Measurements from ENCODE around the gene TECPR2. TPM values are rescaled to one million over a fixed set of nuclear protein-coding genes. Genes with fewer than 3 reads are reported as not detected.

Gene TECPR2
- total and polyA plus RNA-seq, 2 donors from 2014 or later: 6.0 to 30.2 TPM

DNA sequence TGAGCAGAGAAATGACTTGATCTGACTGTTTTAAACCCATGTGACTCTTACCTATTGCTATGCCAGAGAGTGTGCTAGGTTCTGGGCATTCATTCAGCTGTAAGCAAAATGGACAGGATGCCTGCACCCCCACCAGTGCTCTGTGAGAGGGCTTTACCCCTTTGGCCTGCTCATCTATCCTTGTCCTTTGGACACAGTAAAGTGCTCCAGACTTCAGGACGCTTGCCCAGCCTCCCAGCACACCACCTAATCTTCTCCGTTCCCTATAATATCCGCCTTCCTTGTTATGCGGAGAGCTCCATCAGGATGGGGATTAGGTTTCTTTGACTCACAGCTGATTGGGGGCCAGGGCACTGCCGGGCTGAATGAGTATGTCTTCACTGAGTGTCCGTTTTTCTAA lies 47.6 kb upstream of the TECPR2 start:
- Histone ChIP-seq H3K4me1 (ENCODE audit: control insufficient read depth in 2 of 3, insufficient read depth in 2 of 3, low read depth in 1 of 3, low read length in 3 of 3) (peaks cover 0 to 19% (median 14%) of the 10 kb centered on the region in 3 donors), H3K36me3 (ENCODE audit: control insufficient read depth in 2 of 3, insufficient read depth in 3 of 3, low read length in 3 of 3) (no peaks in the 10 kb centered on the region), H3K27ac (ENCODE audit: low read depth in 2 of 2, low read length in 2 of 2) (no peak overlapping the region), H3K4me3 (ENCODE audit: low read length in 3 of 3) (no peak overlapping the region), H3K27me3 (ENCODE audit: control insufficient read depth, insufficient read depth, low read length) (no peaks in the 10 kb centered on the region), H3K9ac (ENCODE audit: low read length in 3 of 3) (no peak overlapping the region), H3K9me3 (ENCODE audit: control insufficient read depth in 2 of 3, insufficient read depth in 1 of 3, low read length in 3 of 3) (no peaks in the 10 kb centered on the region)
- no peak for FAIRE-seq
- TF ChIP-seq, protein P1, sequence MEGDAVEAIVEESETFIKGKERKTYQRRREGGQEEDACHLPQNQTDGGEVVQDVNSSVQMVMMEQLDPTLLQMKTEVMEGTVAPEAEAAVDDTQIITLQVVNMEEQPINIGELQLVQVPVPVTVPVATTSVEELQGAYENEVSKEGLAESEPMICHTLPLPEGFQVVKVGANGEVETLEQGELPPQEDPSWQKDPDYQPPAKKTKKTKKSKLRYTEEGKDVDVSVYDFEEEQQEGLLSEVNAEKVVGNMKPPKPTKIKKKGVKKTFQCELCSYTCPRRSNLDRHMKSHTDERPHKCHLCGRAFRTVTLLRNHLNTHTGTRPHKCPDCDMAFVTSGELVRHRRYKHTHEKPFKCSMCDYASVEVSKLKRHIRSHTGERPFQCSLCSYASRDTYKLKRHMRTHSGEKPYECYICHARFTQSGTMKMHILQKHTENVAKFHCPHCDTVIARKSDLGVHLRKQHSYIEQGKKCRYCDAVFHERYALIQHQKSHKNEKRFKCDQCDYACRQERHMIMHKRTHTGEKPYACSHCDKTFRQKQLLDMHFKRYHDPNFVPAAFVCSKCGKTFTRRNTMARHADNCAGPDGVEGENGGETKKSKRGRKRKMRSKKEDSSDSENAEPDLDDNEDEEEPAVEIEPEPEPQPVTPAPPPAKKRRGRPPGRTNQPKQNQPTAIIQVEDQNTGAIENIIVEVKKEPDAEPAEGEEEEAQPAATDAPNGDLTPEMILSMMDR (IDR thresholded peaks at IDR 0.05; ENCODE audit: borderline replicate concordance, extremely low read depth, insufficient read depth): no peak
- intact Hi-C loops (cut with DNase I): no loop called here
- DNase-seq: peak in 1 of 5 donors; percentile 43

DNA sequence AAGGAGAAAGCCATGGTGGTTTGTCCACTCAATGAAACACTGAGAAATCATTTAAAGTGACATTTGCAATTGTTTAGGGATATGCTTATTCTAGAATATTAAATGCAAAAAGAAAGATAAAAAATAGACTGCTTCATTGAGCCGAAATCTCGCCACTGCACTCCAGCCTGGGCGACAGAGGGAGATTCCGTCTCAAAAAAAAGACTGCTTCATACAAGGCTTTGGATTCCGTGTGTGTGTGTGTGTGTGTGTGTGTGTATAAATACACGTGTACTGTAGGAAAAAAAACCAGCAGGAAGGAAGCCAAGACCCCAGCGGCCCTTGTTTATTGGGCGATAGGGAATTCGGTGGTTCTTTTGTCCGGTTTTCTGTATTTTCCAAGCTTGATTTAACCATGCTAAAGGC lies 46.4 kb upstream of the TECPR2 start:
- peak overlapping the region in 1 of 2 donors; percentile 40 for H3K27ac ChIP-seq (ENCODE audit: low read depth in 2 of 2, low read length in 2 of 2)
- intact Hi-C loops (cut with DNase I): no loop called here
- FAIRE-seq: no peak
- peak in 2 of 5 donors; percentile 78 to 80 for DNase-seq
- no peaks in the 10 kb centered on the region for H3K9me3 ChIP-seq (ENCODE audit: control insufficient read depth in 2 of 3, insufficient read depth in 1 of 3, low read length in 3 of 3)
- H3K9ac ChIP-seq (ENCODE audit: low read length in 3 of 3): peak overlapping the region; percentile 67 to 75 (median 73)
- H3K4me1 ChIP-seq (ENCODE audit: control insufficient read depth in 2 of 3, insufficient read depth in 2 of 3, low read depth in 1 of 3, low read length in 3 of 3): peaks cover 0 to 20% (median 19%) of the 10 kb centered on the region in 3 donors
- no peaks in the 10 kb centered on the region for H3K27me3 ChIP-seq (ENCODE audit: control insufficient read depth, insufficient read depth, low read length)
- TF ChIP-seq, protein P1 (IDR thresholded peaks at IDR 0.05; ENCODE audit: borderline replicate concordance, extremely low read depth, insufficient read depth): no peak
- no peaks in the 10 kb centered on the region for H3K36me3 ChIP-seq (ENCODE audit: control insufficient read depth in 2 of 3, insufficient read depth in 3 of 3, low read length in 3 of 3)
- peak overlapping the region; percentile 79 to 93 (median 84) for H3K4me3 ChIP-seq (ENCODE audit: low read length in 3 of 3)

DNA sequence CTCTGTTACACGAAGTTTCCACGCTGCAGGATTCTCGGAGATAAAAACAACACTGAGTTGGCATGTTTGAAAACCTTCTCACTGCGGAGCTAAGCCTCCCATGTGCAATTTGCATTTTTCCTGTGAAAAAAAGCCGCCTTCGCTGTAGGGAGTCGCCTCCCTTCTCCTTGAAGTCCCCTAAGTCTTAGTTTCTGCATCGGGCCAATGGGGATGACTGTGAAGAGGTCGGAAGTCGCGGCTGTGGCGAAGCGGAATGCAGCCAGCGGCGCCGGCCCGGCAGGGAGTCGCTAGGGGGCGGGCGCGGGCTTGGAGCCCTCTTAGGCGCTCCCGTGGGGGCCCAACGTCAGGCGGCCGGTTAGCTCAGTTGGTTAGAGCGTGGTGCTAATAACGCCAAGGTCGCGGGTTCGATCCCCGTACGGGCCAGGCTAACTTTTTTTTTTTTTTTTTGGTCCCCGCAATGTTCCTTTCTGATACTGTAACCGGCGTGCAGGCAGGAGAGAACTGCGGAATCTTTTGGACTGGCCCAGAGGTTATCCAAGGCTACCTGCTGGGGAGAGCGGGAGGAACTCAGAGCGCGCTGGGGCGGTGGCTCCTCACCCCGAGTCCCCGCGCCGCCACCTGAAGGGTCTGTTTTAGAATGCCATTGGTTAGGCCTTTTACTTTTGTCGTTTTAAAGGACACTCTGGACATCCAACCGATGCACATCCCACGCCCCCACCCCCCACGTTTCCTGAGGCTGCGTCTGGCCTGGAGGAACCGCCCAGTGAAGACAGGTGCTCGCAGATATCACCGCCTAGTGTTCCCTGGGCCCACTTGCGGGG lies 45.8 kb upstream of the TECPR2 start:
- Histone ChIP-seq H3K4me3 (ENCODE audit: low read length in 3 of 3) (peak overlapping the region; percentile 79 to 93 (median 84)), H3K9me3 (ENCODE audit: control insufficient read depth in 2 of 3, insufficient read depth in 1 of 3, low read length in 3 of 3) (no peaks in the 10 kb centered on the region), H3K27ac (ENCODE audit: low read depth in 2 of 2, low read length in 2 of 2) (peak overlapping the region; percentile 74 to 75), H3K36me3 (ENCODE audit: control insufficient read depth in 2 of 3, insufficient read depth in 3 of 3, low read length in 3 of 3) (no peaks in the 10 kb centered on the region), H3K9ac (ENCODE audit: low read length in 3 of 3) (peak overlapping the region; percentile 67 to 75 (median 73)), H3K27me3 (ENCODE audit: control insufficient read depth, insufficient read depth, low read length) (no peaks in the 10 kb centered on the region), H3K4me1 (ENCODE audit: control insufficient read depth in 2 of 3, insufficient read depth in 2 of 3, low read depth in 1 of 3, low read length in 3 of 3) (peaks cover 0 to 20% (median 19%) of the 10 kb centered on the region in 3 donors)
- DNase-seq: peak; percentile 96 to 98 (median 96)
- no peak for FAIRE-seq
- intact Hi-C loops (cut with DNase I): no loop called here
- TF ChIP-seq, protein P1 (IDR thresholded peaks at IDR 0.05; ENCODE audit: borderline replicate concordance, extremely low read depth, insufficient read depth): peak; percentile 90
